Kidney (tissue), 14 donors: Measurements from ENCODE around the gene NKX3-2. TPM values are rescaled to one million over a fixed set of nuclear protein-coding genes. Genes with fewer than 3 reads are reported as not detected.
A peak's percentile ranks its signal among the peaks of the same experiment; 100 is the strongest.

Experiments used
- DNase-seq, 5 donors: peaks; one replicate each; pipeline ENCODE4 v3.0.0-alpha.2; 2013 to 2020
- FAIRE-seq: peaks from 2 replicates; lab custom pipeline; 2012; peaks lifted over from hg19 to GRCh38; lab: Jason Lieb, UNC
- H3K27ac ChIP-seq, 2 donors: one replicate each; pipeline ENCODE4 v1.7.0; 2013; ENCODE audit warnings: low read depth in 2 of 2, low read length in 2 of 2, inconsistent platforms in 1 of 2
- H3K27me3 ChIP-seq: one replicate; pipeline ENCODE4 v1.7.1; 2013; ENCODE audit warnings: low read length, inconsistent platforms; ENCODE audit not compliant: control insufficient read depth, insufficient read depth
- H3K36me3 ChIP-seq, 3 donors: one replicate each; pipeline versions ENCODE4 v1.7.0 to v1.7.1; 2013; ENCODE audit warnings: low read length in 3 of 3, control low read depth in 1 of 3, inconsistent platforms in 1 of 3; ENCODE audit not compliant: insufficient read depth in 3 of 3, control insufficient read depth in 2 of 3
- H3K4me1 ChIP-seq, 3 donors: one replicate each; pipeline versions ENCODE4 v1.7.0 to v1.7.1; 2013; ENCODE audit warnings: low read length in 3 of 3, inconsistent platforms in 1 of 3, low read depth in 1 of 3; ENCODE audit not compliant: control insufficient read depth in 2 of 3, insufficient read depth in 2 of 3
- H3K4me3 ChIP-seq, 3 donors: one replicate each; pipeline versions ENCODE4 v1.7.0 to v1.8.1; 2013; ENCODE audit warnings: low read length in 3 of 3, control low read depth in 1 of 3, inconsistent platforms in 1 of 3
- H3K9ac ChIP-seq, 3 donors: one replicate each; pipeline versions ENCODE4 v1.7.0 to v1.7.1; 2013; ENCODE audit warnings: low read length in 3 of 3, control low read depth in 1 of 3, inconsistent platforms in 1 of 3
- H3K9me3 ChIP-seq, 3 donors: one replicate each; pipeline versions ENCODE4 v1.7.0 to v1.7.1; 2013; ENCODE audit warnings: low read length in 3 of 3, control low read depth in 1 of 3, inconsistent platforms in 1 of 3; ENCODE audit not compliant: control insufficient read depth in 2 of 3, insufficient read depth in 1 of 3
- intact Hi-C: fragments of 100-400 bp; cut with DNase I; formaldehyde crosslinking; loops from one replicate; pipeline ENCODE4 v1.11.1; 2022
- polyA plus RNA-seq: library from polyadenylated mRNA; stranded (reverse); fragments of 350-450 nt; fragmentation: Illumina TruSeq; extraction: RNeasy Lipid Tissue Mini Kit (QIAGEN cat#74804); gene quantifications from one replicate; pipeline ENCODE4 v1.2.3, GENCODE V29; 2014; ENCODE audit warnings: low read depth, low replicate concordance; ENCODE audit not compliant: insufficient read depth
- total RNA-seq: library from RNA; stranded (reverse); fragmentation: NEBNext Ultra II Directional; extraction: Animal tissue kit (Norgen Biotek cat#: 25700); gene quantifications from one replicate; pipeline ENCODE4 v1.2.1, GENCODE V29; 2021
- TF ChIP-seq, protein P1 (sequence below): IDR thresholded peaks from 3 replicates; pipeline ENCODE4 v1.5.1; 2012; ENCODE audit warnings: mild to moderate bottlenecking, moderate library complexity, borderline replicate concordance; ENCODE audit not compliant: insufficient read depth; ENCODE audit errors: extremely low read depth
- donor health status: control.
- donor health status: control.
- donor health status: control.
- donor health status: control.
- donor health status: control.
- donor health status: DM: yes; HTN: yes; CAD: no.
- donor health status: Normal renal cell carcinoma (clear cell type).

NKX3-2 gene
- total and polyA plus RNA-seq, 2 donors from 2014 or later, result 0.17 TPM; not detected in 1

DNA sequence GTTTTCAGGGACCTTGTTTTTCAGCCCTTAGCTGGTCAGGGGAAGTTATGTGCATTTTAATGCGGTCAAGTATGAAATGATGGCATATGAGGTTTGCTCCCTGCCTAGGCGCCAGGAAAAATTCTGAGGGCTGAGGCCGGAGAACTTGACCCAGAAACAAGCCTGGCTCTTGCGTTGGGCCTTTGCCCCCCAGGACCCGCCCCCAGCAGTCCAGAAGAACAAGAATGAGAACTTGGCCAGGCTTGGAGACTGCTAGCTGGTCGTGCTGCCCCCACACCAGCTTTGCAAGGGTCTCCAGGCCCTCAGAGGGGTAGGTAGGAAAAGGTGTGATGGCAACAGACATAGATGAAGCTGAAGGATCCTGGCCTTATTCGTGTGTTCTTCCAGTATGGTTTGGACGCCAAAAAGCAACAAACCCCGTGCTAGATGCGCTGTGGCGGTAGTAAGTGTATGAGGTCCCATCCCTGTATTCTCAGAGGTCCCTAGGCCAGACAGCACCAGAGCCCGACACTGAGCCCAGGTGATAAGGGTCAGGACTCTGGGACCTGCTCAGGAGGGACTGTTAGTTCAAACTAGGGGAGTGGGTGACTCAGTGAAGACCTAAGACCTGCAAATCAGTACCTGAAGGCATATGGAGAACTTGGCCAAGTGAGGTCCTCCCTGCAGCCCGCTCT is 10.5 kb downstream of the NKX3-2 start:
- no peaks in the 10 kb centered on the region for H3K36me3 ChIP-seq
- no peak overlapping the region for H3K9ac ChIP-seq
- DNase-seq (no peak), FAIRE-seq (no peak)
- H3K27me3 ChIP-seq, result peaks cover 95% of the 10 kb centered on the region
- TF ChIP-seq, protein P1, sequence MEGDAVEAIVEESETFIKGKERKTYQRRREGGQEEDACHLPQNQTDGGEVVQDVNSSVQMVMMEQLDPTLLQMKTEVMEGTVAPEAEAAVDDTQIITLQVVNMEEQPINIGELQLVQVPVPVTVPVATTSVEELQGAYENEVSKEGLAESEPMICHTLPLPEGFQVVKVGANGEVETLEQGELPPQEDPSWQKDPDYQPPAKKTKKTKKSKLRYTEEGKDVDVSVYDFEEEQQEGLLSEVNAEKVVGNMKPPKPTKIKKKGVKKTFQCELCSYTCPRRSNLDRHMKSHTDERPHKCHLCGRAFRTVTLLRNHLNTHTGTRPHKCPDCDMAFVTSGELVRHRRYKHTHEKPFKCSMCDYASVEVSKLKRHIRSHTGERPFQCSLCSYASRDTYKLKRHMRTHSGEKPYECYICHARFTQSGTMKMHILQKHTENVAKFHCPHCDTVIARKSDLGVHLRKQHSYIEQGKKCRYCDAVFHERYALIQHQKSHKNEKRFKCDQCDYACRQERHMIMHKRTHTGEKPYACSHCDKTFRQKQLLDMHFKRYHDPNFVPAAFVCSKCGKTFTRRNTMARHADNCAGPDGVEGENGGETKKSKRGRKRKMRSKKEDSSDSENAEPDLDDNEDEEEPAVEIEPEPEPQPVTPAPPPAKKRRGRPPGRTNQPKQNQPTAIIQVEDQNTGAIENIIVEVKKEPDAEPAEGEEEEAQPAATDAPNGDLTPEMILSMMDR, result no peak
- no peak overlapping the region for H3K4me3 ChIP-seq
- H3K4me1 ChIP-seq, result peaks cover 0 to 8% (median under 1%) of the 10 kb centered on the region in 3 donors
- H3K27ac ChIP-seq, result no peak overlapping the region
- intact Hi-C loops, result no loop called here
- H3K9me3 ChIP-seq, result no peaks in the 10 kb centered on the region

DNA sequence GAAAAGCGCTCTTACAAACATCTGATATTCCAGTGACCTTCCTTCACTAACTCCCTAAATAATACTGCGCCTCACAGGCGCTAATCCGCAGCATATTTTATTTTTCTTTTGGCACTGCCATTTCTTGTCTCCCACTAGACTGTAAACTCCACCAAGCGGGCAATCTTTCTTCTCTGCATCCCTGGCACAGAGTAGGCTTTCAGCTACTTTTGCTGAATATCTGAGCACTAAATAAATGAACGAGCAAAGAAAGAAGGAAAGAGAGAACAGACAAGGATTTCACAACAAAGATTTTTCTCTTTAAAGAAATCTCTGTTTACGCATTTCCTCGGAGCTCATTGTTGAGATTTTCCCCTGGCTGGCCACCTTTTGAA is 12.7 kb downstream of the NKX3-2 start:
- DNase-seq (no peak), FAIRE-seq (no peak)
- no peak overlapping the region for H3K9ac ChIP-seq
- H3K27me3 ChIP-seq, result peaks cover 92% of the 10 kb centered on the region
- H3K36me3 ChIP-seq, result no peaks in the 10 kb centered on the region
- H3K4me3 ChIP-seq, result no peak overlapping the region
- intact Hi-C loops, result no loop called here
- H3K27ac ChIP-seq, result no peak overlapping the region
- TF ChIP-seq, protein P1, result no peak
- no peaks in the 10 kb centered on the region for H3K9me3 ChIP-seq
- H3K4me1 ChIP-seq, result peaks cover 0 to 6% (median 0%) of the 10 kb centered on the region in 3 donors

DNA sequence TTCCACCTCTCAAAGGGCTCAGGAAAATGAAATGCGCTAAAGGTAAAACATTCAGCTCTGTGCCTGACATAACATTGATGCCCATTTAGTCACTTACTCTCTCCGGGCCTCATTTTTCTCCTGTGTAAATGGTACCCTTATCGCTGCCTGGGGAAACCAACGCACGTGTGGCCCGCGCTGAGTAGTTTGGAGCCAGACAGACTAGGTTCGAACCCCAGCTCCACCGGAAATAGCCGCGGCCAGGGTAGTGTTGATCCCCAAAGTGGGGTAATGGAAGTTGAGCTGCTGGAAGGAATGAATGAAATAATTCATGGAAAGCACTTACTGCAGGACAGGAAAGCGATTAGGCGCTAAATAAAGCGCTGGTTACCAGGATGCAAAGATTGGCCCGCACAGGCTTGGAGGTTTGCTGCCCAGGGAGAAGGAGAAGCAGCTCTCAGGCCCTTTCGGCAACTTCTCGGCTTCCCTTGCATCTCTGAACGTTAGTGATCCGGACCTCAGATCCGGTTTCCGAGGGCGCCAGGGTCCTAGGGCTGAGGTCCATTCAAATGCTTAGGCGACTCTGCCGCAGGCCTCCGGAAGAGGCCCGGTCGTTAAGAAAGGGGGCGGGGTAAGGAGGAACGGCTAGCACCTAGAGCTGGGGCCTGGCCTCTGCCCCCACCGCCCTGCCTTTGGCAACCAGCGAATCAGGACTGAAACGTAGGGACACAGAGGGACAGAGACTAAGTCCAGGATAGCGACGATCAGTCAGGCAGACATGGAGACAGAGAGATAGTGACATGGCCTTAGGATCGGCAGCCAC is 13.3 kb downstream of the NKX3-2 start:
- H3K4me3 ChIP-seq, result no peak overlapping the region
- TF ChIP-seq, protein P1, result no peak
- DNase-seq (peak in 3 of 5 donors; percentile 16 to 45 (median 36)), FAIRE-seq (no peak)
- H3K9me3 ChIP-seq, result no peaks in the 10 kb centered on the region
- intact Hi-C loops, result no loop called here
- H3K9ac ChIP-seq, result no peak overlapping the region
- H3K27ac ChIP-seq, result no peak overlapping the region
- H3K27me3 ChIP-seq, result peaks cover 91% of the 10 kb centered on the region
- no peaks in the 10 kb centered on the region for H3K36me3 ChIP-seq
- H3K4me1 ChIP-seq, result peaks cover 0 to 6% (median 0%) of the 10 kb centered on the region in 3 donors
